Nephron (organoid): ENCODE data around the gene CNOT2.
A peak's percentile ranks its signal among the peaks of the same experiment; 100 is the strongest.

Experiments used
- H3K27ac Mint-ChIP-seq, 3 experiments: 2 replicates each; pipeline ENCODE4 v1.8.0; 2020; ENCODE audit warnings: mixed read lengths in 3 of 3, mild to moderate bottlenecking in 2 of 3, moderate library complexity in 1 of 3
- H3K27me3 Mint-ChIP-seq: 2 replicates; pipeline ENCODE4 v1.8.0; 2021; ENCODE audit warnings: low read depth, mild to moderate bottlenecking, moderate library complexity, mixed read lengths
- H3K36me3 Mint-ChIP-seq: 2 replicates; pipeline ENCODE4 v1.8.0; 2020; ENCODE audit warnings: low read depth, mixed read lengths
- H3K4me1 Mint-ChIP-seq: 2 replicates; pipeline ENCODE4 v1.8.0; 2020; ENCODE audit warnings: mixed read lengths
- H3K4me3 Mint-ChIP-seq, 3 experiments: 2 replicates each; pipeline ENCODE4 v1.8.0; 2020; ENCODE audit warnings: mild to moderate bottlenecking in 3 of 3, mixed read lengths in 3 of 3, moderate library complexity in 2 of 3
- H3K9me3 Mint-ChIP-seq: 2 replicates; pipeline ENCODE4 v1.8.0; 2020; ENCODE audit warnings: mixed read lengths
- TF ChIP-seq, protein P1 (sequence below), 3 experiments: fragments of 200-600 bp; sonication (generic); IDR thresholded peaks; one replicate each; pipeline ENCODE4 v1.5.0; 2021; ENCODE audit warnings: antibody characterized with exemption in 3 of 3; ENCODE audit not compliant: unreplicated experiment in 3 of 3

The CNOT2 gene

DNA sequence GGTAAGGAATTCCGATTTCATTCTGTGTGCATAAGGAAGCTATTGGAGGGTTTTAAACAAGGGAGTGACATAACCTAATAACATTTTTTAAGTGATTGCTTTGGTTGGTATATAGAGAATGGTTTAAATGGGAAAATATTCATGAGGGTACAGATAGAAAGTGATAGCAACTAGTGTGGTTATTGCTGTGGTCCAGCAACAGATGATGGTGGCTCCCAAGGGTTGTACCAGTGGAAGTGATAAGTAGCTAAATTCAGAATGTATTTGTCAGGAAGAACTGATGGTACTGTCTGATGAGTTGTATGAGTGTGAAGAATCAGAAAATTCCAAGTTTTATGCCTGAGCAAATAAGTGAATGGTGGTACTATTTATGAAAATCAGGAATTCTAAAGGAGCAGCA, 2.6 kb upstream of the CNOT2 start:
- TF ChIP-seq, protein P1, sequence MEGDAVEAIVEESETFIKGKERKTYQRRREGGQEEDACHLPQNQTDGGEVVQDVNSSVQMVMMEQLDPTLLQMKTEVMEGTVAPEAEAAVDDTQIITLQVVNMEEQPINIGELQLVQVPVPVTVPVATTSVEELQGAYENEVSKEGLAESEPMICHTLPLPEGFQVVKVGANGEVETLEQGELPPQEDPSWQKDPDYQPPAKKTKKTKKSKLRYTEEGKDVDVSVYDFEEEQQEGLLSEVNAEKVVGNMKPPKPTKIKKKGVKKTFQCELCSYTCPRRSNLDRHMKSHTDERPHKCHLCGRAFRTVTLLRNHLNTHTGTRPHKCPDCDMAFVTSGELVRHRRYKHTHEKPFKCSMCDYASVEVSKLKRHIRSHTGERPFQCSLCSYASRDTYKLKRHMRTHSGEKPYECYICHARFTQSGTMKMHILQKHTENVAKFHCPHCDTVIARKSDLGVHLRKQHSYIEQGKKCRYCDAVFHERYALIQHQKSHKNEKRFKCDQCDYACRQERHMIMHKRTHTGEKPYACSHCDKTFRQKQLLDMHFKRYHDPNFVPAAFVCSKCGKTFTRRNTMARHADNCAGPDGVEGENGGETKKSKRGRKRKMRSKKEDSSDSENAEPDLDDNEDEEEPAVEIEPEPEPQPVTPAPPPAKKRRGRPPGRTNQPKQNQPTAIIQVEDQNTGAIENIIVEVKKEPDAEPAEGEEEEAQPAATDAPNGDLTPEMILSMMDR (IDR thresholded peaks at IDR 0.05; ENCODE audit: unreplicated experiment in 3 of 3) = no peak
- H3K27ac Mint-ChIP-seq = peak overlapping the region; percentile 75 to 76 (median 75)
- H3K9me3 Mint-ChIP-seq = peaks cover 5% of the 10 kb centered on the region
- H3K4me3 Mint-ChIP-seq = peak overlapping the region; percentile 67 to 80 (median 71)
- H3K27me3 Mint-ChIP-seq = no peaks in the 10 kb centered on the region
- peaks cover 29% of the 10 kb centered on the region for H3K4me1 Mint-ChIP-seq
- peaks cover 42% of the 10 kb centered on the region for H3K36me3 Mint-ChIP-seq

DNA sequence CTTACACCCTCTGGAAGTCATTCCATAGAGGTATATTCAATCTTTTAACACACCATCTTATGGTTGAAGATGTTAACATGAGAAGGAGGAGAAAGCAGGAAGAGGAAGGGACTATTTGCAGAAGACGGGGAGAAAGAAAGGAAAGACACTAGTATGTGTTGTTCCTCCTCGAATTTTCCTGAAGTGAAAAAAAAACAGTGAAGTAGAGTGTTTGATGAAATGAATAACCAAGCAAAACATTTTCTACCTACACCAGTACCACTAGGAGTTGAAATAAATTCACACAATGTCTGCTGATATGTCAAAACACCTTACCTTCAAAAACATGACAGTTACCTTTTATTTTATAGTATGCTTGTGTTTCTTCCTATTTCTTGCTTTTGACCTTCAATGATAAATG, 1.4 kb upstream of the CNOT2 start:
- peaks cover 37% of the 10 kb centered on the region for H3K36me3 Mint-ChIP-seq
- peak overlapping the region; percentile 96 to 99 (median 97) for H3K4me3 Mint-ChIP-seq
- peaks cover 39% of the 10 kb centered on the region for H3K4me1 Mint-ChIP-seq

DNA sequence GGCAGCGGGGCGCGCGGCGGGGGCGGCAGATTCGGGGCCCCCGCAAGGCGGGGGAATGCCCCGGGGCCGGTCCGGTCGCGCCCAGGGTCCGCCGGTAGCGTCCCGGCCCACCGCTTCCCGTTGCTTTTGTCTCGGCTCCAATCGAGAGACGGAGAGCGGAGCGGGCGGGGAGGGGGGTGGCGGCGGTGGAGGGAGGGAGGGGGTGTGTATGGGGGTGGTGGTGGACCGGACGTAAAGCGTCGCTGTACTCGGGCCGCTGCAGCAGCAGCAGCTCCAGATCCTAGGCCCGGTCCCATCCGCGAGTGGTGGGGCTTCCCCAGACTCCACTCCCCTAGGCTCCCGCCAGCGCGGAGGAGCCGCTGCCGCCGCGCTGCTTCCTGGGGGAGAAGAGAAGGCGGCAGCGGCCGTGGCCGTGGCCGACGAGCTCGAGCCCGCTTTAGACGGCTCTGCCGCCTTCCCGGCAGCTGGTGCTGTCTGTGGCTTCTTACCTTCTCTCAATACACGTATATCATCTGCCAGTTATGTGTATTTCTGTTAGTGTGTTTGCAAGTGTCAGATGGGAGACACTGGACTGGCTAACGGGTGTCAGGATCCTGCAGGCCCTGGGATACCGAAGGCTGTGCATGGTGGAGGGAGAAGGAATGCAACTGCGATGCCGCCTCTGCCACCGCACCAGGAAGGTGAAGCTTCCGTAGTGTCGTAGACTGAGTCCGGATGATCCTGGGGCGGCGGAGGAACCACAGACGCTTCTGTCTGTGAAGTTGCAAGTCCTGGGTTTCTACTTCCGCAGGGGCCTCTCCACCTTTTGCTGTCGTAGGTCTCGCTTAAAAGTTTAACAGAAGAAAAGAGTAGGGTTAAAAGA, 508 bp downstream of the CNOT2 start:
- TF ChIP-seq, protein P1 (IDR thresholded peaks at IDR 0.05; ENCODE audit: unreplicated experiment in 3 of 3) = no peak
- peaks cover 40% of the 10 kb centered on the region for H3K36me3 Mint-ChIP-seq
- H3K4me1 Mint-ChIP-seq = peaks cover 55% of the 10 kb centered on the region
- no peaks in the 10 kb centered on the region for H3K9me3 Mint-ChIP-seq
- no peaks in the 10 kb centered on the region for H3K27me3 Mint-ChIP-seq
- H3K27ac Mint-ChIP-seq = peak overlapping the region; percentile 98 to 100 (median 100)
- H3K4me3 Mint-ChIP-seq = peak overlapping the region; percentile 96 to 99 (median 97)

More for the DNA sequence above, 1.4 kb upstream of the CNOT2 start:
- Mint-ChIP-seq H3K27me3 (no peaks in the 10 kb centered on the region), H3K9me3 (peaks cover 2% of the 10 kb centered on the region), H3K27ac (peak overlapping the region; percentile 98 to 100 (median 100))
- TF ChIP-seq, protein P1 (IDR thresholded peaks at IDR 0.05; ENCODE audit: unreplicated experiment in 3 of 3) = no peak

DNA sequence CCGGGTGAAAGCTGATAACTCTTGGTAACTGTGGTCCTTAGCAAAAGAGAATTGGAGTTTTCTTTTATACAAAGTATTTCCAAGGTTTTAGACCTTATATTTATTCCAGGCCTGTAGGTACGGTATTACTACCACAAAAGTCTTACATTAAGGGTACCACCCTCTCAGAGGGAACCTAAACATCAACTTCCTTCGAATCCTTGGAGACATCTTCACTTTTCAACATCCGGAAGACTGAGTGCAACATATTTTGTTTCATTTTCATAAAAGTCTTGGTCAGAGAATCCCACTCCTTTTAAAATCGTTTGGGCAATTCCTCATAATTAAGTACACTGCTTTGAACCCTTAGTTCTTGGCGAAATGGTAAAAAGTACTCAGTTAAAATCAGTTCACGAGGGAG, 1.2 kb downstream of the CNOT2 start:
- Mint-ChIP-seq H3K9me3 (no peaks in the 10 kb centered on the region), H3K27ac (peak overlapping the region; percentile 98 to 100 (median 100)), H3K4me3 (peak overlapping the region; percentile 96 to 99 (median 97)), H3K4me1 (peaks cover 58% of the 10 kb centered on the region), H3K27me3 (no peaks in the 10 kb centered on the region), H3K36me3 (peaks cover 37% of the 10 kb centered on the region)
- TF ChIP-seq, protein P1 (IDR thresholded peaks at IDR 0.05; ENCODE audit: unreplicated experiment in 3 of 3) = no peak

DNA sequence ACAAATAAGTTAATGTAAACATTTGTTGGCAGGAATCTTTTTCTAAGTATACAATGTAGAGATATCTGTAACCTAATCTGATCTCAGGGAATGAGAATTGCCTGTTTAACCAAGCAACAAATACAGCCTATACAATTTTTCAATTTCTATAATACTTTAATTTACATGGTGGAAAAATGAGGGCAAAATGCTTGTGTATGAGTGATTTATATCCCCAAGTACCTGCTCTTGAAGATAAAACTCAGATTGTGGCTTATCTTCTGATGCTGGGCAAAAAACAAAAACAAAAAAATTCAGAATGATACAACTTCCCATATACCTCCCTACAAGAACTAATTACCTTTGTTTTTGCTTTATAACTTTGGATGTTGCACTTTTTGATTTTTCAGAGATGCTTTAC, 2.2 kb downstream of the CNOT2 start:
- H3K4me1 Mint-ChIP-seq = peaks cover 59% of the 10 kb centered on the region
- TF ChIP-seq, protein P1 (IDR thresholded peaks at IDR 0.05; ENCODE audit: unreplicated experiment in 3 of 3) = no peak
- peak overlapping the region; percentile 96 to 99 (median 97) for H3K4me3 Mint-ChIP-seq
- peak overlapping the region in 2 of 3 experiments; percentile 100 for H3K27ac Mint-ChIP-seq
- peaks cover 26% of the 10 kb centered on the region for H3K36me3 Mint-ChIP-seq
- H3K27me3 Mint-ChIP-seq = no peaks in the 10 kb centered on the region
- H3K9me3 Mint-ChIP-seq = no peaks in the 10 kb centered on the region
